AG08396 (cell line): ENCODE data around the gene HSPBP1.

Experiments used
- DNase-seq: peaks from one replicate; pipeline ENCODE4 v3.0.0; 2012; ENCODE audit warnings: low spot score, mixed read lengths

The HSPBP1 gene

DNA sequence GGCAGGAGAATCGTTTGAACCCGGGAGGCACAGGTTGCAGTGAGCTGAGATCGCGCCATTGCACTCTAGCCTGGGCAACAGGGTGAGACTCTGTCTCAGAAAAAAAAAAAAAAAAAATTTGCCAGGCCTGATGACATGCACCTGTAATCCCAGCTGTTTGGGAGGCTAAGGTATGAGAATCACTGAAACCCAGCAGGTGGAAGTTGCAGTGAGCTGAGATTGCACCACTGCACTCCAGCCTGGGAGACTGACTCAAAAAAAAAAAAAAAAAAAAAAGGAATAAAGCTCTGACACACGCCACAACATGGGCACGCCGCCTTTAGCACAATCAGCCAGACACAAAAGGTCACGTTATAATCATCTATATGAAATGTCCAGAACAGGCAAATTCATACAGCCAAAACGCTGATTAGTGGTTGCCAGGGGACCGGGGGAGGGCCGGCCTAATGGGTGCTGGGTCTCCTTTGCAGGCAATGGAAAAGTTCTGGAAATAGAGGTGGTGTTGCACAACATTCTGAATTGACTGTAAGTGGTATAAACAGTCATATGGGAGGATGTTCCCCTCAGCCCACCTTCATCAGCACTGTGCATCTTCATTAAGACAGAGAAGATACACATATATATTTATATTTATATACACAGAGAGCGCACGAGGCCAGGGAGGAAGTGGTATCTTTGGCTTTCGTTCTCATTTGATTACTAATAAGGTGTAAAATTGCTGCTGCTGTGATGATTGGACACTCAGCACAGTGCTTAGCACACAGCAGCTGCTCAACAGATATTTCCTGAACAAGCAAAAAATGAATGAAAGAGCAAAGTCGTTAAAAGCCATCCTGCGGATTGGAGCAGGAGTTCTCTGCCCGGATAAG lies 3.8 kb downstream of the HSPBP1 start:
- DNase-seq, result no peak

GRCh38 chr19:55273978-55274707 lies 5.8 kb downstream of the HSPBP1 start:
- no peak for DNase-seq

DNA sequence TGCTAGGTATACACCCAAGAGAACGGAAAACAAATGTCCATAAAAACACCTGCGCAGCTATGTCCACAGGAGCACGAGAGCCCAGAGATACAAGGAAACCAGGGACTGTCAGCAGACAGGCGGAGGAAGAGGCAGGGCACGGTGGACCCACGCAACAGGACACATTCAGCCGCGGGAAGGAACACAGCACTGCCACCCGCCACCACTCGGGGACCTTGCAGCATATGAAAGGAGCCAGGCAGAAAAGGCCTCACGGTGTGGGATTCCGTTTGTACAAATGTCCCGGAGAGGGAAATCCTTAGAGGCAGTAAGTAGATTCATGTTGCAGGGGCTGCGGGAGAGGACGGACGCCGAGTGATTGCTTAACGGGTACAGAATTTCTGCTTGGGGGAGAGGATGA lies 7.8 kb downstream of the HSPBP1 start:
- no peak for DNase-seq

- DNase-seq, result no peak
Observed at GRCh38 chr19:55270172-55270942, 9.6 kb downstream of the HSPBP1 start.

DNA sequence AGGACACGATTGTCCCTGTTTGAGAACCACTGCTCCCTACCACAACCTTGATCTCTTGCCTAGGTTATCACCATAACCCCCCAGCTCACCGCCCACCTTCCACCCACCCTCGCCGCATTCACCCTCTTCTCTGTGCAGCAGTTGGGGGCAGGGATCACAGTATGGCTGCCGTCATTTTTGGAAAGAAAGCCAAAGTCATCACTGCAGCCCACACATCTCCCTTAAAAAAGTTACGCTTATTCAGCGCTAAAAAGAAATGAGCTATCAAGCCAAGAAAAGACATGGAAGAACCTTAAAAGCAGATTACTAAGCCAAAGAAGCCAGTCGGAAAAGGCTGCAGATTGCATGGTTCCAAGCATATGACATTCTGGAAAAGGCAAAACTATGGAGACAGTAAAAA lies 10.6 kb downstream of the HSPBP1 start:
- no peak for DNase-seq

DNA sequence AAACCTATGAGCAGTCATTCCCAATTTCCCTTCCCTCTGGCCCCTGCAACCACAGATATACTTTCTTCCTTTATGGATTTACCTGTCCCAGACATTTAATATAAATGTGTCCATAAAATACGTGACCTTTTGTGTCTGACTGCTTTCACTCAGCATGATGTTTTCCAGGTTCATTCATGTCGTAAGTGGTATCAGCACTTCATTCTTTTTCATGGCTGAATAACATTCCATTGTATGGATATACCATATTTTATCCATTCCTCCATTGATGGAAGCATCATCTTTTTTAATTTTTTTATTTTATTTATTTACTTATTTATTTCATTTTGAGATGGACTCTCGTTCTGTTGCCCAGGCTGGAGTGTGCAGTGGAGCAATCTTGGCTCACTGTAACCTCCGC lies 13.1 kb downstream of the HSPBP1 start:
- no peak for DNase-seq

- no peak for DNase-seq
Observed at GRCh38 chr19:55266404-55266803, 13.5 kb downstream of the HSPBP1 start.

GRCh38 chr19:55265723-55266386 lies 14.1 kb downstream of the HSPBP1 start:
- DNase-seq, result no peak

DNA sequence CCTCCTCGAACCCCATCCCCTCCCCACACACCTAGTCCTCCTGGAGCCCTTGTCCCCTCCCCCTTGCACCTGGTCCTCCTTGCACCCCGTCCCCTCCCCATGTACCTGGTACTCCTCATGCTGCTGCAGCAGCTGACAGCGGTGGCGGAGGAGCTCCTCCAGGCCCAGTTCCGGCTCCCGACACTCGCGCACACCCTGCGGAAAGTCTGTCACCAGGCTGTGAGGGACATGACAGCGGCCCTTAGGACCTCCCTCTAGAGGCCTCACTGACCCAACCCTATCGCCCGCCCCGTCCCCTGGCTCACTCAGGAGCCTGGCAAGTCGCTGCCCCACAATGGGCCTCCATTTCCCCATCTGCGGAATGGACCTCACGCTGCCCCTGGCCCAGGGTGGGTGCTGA lies 14.7 kb downstream of the HSPBP1 start:
- DNase-seq, result no peak

GRCh38 chr19:55264531-55264930 lies 15.4 kb downstream of the HSPBP1 start:
- DNase-seq, result no peak

DNA sequence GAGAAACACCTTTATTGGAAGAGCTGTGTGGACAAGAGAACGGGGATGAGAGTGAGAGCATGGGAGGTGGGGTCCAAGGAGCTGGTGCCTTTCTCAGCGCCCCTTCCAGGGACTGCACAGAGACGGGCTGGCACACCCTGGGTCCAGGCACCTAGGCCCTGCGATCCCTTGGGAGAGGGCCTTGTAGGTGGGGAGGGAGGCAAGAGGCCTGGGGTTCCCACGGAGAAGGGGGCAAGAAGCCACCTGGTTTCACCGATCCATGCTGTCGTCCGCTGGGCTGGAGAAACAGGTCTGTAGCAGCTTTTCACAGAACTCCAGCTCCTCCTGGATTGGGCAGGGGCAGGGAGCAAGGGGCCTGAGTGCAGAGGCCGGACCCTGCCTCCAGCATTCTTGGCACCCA lies 17.6 kb downstream of the HSPBP1 start:
- DNase-seq, result no peak

- no peak for DNase-seq
Observed at GRCh38 chr19:55261671-55262126, 18.2 kb downstream of the HSPBP1 start.

- DNase-seq, result no peak
Observed at GRCh38 chr19:55259540-55260210, 20.2 kb downstream of the HSPBP1 start.

DNA sequence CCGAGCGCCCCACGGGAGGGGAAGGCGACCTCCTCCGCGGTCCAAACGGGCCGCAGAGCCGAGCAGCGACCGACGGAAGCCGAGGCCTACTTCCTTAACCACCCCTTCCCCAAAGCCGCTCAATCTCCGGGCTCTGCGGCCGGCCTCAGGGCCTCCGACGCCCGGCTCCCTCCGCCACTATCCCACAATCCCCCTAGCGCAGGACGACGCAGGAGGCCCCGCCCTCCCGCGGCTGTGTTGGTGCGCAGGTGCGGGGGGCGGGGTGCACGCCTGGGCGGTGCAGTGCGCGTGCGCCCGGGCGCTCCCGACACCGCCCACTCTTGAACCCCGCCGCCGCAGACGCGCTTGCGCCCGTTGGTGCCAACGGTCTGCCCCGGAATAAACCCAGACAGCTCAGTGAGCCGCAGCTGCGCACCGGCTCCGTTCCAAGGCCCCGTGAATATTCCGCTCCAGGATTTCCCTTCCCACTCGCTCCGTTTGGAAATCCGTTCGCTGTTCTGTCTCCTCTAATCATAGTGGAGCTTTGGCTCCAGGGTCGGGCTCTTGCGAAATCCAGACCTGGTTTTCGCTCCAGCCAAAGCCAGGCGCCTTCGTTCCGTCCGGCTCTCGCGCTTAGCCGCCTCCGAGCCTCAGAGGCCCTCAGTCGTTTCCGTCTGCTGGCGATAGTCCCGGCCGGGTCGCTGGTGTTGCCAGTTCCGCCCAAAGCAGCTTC lies 20.9 kb downstream of the HSPBP1 start, which contains the start of gene PPP6R1:
Gene PPP6R1 (minus strand): TSS at position 190 of the 712 bp plus-strand sequence. CDS start 11,914 bp downstream, outside the sequence.
- DNase-seq, result peak; percentile 100

DNA sequence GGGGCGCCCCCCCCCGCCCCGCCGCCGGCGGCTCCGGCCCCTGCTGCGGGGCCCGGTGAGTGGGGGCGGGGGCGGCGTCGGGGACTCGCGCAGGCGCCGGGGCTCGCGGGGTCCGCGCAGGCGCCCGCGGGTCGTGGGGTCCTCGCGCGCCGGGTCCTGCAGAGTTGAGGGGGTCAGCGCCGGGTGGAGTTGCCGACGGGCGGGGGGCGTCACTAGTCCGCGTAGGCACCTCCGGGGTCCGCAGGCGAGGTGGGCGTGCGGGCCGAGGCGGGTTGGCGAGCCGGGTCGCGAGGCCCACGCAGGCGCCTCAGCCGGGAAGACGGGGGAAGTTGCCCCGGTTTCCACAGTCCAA lies 21.5 kb downstream of the HSPBP1 start:
- peak; percentile 72 for DNase-seq

DNA sequence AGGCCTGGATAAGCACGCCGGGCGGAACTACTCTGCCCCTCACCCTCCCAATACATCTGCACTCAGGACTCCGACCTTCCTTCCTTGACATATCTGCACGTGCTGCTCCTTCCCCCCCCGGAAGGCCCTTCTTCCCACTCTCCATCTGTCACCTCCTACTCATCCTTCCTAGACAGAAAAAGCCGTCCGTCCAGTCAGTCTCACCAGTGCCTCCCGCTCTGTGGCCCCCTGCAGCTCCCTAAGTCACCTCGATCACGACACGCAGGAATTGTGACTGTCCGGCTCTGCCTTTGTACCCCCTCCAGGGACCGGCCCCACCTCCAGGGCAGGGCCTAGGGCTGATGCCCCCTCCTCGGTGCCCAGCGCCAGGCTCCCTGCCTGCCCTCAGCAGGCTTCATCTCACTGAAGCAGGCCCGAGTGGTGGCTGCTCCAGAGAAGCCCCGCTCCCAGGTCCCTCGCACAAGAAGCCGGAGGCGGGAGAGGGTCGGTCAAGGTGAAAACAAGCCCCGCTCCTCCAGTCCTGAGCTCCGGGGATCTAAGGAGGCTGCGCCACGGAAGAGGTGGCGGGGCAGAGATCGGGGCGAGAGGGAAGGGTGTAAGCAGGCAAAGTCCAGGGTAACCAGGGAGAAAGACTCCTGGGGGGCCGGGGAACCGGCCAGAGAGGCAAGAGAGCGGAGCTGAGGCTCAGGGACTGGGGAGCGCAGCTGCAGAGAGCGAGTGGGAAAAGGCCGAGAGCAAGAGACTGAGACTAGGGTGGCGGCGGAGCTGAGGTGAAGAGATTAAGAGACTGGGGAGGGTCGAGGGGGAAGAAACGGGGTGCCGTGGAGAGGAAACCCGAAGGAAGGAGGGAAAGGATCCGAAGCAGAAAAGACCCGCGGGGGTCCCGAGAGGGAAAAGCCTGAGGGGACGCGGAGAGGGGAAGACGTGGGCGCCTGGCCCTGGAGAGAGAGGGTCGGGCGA lies 22.2 kb downstream of the HSPBP1 start:
- peak; percentile 47 for DNase-seq

- DNase-seq, result no peak
Observed at GRCh38 chr19:55256562-55257460, 23.1 kb downstream of the HSPBP1 start.
